Activated T-cell treated with anti-CD3 and anti-CD28 coated beads for 24 hours (primary cell): ENCODE measurements around the gene ELF2.
"Not testable (repeated sequence)": the region's sequence is repeated elsewhere in the genome, so short reads cannot be mapped to it uniquely, and the experiment has no call there.

ENCODE experiments used
- DNase-seq: peaks from one replicate; pipeline ENCODE4 v3.0.0-alpha.2; 2020; ENCODE audit warnings: low read depth

ELF2 gene

DNA sequence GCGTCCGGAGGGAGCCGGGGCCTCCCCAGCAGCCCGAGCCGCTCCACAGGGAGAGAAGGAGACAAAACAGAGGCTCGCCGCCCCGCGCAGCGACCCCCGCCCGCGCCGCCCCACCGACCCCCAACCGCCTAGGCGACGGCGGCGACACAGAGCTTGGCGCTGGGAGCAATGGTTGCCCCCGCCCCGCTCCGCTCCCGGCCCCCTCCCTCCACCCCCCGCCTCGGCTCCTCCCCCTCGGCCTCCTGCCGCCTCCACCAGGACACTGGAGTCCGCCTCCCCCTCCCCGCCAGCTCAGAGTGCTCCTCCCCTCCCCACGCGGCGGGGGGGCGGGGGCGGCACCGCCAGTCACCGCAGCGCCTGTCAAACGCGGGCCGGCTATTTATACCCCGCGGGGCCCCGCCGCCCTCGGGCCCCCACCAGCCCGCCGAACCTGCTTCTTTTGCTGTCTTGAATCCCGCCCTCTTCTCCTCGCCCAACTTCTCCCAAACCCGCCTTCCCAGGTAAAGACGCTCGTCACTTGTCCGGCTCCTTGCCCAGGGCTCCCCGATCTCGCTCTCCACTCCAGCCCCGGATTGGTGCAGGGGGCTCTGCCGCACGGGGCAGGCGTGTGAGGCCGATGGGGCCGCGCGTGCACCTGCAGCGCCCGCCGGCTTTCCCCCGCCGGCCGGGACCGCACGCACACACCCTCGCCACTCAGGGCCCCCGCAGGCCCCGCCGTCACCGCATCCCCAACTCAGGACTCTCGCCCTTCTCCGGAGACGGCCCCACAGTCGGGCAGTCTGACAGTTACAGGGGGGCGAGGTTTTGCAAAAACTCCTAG, at the start of gene ELF2:
Gene ELF2, minus strand, starts transcription at position 170 of the 820 bp plus-strand sequence. CDS start 39,517 bp downstream, outside the sequence.
- DNase-seq: peak; percentile 73

DNA sequence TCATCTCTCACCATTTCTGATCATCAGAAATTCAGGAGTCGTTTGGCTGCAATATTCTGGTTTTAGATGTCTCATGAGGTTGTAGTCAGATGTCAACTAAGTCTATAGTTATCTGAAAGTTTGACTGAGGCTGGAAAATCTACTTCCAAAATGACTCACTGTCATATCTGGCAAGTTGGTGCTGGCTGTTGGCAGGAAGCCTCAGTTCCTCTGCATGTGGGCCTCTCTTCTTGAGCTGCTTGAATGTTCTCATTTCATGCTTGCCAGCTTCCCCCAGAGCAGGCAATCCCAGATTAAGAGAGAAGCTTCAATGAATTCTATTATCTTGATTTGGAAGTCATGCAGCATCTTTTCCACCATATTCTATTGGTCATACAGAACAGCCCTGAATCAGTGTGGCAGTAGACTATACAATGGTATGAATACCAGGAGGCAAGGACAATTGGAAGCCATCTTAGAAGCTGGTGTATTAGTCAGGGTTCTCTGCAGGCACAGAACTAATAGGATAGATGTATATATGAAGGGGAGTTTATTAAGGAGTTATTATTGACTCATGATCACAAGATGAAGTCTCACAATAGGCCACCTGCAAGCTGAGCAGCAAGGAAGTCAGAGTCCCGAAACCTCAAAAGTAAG, 46.8 kb upstream of the ELF2 start:
- DNase-seq: no peak

DNA sequence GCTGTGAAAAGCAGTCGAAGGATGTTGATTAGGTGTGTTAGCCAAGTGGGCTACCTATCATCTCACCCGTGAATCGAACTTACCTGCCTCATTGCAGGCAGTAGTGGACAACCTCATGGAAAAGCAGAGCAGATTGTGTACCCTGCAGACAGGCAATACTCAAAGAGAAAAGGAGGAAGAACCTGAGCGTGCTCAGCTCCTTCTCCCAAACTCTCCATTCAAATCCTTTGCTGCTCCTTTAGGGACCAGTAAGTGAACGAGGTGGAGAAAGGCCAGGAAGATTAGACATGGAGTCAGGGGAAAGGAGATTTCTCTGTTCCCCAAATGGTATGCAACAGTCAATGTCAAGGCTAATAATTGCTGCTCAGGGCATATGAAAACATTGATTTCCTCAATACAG, 45.2 kb upstream of the ELF2 start:
- no peak for DNase-seq

DNA sequence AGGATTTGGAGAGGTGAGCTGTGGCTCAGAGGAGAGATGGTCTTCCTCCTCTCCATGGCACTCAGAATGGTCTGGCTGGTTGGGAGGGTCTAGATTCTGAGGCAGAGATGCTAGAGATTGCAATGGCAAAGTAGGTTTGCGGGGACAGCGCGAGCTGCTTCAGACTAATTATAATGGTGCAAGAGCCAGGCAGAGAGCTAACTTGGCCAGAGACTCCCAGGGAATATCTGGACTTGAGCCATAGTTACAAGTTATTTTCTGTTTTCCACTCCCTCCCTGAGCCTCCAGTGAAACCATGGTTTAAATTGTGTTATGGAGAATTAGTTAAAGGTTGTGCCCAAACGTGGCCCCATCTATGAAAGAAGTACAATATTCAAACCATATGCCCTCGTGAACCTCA, 44.7 kb upstream of the ELF2 start:
- no peak for DNase-seq

DNA sequence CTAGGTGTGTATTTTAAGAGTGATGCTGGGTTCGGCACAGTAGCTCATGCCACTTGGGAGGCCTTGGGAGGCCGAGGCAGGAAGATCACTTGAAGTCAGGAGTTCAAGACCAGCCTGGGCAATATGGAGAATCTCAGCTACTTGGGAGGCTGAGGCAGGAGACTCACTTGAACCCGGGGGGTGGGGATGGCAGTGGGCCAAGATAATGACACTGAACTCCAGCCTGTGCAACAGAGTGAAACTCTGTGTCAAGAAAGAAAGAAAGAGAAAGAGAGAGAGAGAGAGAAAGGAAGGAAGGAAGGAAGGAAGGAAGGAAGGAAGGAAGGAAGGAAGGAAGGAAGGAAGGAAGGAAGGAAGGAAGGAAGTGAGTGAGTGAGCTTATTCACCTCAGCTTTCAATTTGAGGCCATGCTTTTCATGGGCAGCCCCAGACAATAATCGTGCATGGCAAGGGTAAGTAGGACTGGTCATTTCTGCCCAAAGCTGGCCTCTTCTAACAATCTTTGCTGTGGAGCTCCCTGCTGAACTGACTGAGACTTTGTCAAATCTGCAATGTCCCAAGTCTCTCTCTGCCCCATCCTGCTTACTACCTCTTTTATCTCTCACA, 42.5 kb upstream of the ELF2 start:
- no peak for DNase-seq

DNA sequence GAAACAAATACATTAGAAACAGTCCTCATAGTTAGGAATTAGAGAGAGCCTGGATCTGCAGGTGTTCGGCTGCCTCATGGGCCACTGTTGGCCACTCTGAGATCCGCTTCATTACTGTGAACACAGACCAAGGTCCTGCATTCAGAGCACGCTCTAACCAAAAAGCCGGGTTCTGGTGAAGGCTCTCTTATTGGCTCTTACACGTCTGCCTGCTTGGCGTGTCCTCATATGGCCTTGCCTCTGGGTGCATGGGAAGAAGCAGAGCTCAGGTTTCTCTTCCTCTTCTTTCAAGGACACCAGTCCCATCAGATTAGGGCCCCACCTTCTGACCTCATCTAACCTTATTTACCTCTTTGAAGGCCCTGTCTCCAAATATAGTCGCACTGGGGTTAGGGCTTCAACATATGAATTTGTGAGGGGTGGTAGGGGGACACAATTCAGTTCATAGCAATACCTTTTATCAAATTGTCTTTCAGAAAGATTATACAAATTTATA, 37.1 kb upstream of the ELF2 start:
- DNase-seq: no peak

DNA sequence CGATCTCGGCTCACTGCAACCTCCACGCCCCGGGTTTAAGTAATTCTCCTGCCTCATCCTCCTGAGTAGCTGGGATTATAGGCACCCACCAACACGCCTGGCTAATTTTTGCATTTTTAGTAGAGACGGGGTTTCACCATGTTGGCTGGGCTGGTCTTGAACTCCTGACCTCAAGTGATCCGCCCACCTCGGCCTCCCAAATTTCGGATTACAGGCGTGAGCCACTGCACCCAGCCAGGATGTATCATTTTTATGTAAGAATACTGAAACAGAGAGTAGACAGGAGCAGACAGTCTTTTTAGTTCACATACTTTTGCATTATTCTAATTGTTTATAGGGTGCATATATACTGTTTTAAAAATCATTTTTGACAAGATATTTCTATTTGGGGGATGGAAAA, 36.6 kb upstream of the ELF2 start:
- not testable (repeated sequence) for DNase-seq

DNA sequence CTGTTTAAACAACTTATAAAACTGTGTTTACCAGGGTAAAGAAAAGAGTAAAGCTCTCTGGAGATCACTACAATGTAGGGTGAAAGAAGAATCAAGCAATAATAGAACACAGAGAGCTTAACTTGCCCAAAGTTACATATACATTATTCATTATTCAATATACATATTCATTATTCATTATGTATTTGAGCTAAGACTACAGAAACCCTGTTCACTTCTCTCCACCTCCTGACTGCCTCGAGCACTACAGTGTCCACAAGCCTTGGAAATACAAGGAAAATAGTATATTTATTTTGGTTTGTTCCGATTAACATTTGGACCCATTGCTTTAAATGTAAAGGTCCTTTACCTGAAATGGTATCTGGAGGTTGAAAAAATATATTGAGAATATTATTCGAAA, 35.9 kb upstream of the ELF2 start:
- no peak for DNase-seq

DNA sequence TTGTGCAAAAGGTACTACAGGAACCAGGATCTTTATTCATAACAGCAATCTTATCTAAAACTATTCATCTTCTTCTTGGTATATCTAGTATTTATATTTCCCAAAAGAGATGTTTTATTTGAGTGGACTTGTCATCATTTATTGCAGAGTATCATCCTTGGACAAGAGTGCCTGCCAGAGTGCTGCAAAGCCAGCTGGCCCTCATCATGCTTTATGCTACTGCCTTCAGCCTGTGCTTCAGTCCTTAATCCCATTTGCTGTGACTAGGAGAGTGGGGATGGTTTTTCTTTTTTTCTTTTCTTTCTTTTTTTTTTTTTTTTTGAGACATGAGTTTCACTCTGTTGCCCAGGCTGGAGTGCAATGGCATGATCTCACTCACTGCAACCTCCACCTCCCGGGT, 33.5 kb upstream of the ELF2 start:
- no peak for DNase-seq

DNA sequence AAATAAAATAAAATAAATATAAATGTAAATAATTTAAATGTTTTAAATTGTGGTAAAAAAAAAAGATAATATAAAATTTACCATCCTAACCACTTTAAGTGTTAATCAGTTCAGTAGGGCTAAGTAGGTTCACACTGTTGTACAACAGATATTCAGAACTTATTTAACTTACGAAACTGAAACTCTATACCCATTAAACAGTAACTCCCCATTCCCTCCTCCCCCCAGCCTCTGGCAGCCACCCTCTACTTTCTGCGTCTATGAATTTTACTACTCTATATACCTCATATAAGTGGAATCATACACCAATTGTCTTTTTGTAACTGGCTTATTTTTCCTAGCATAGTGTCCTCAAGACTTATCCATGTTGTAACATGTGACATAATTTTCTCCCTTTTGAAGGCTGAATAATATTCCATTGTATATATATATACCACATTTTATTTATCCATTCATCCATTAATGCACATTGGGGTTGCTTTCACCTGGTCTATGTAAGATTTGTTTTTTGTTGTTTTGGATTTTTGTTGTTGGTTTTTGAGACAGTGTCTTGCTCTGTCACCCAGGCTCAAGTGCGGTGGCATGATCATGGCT, 32.5 kb upstream of the ELF2 start:
- DNase-seq: no peak

DNA sequence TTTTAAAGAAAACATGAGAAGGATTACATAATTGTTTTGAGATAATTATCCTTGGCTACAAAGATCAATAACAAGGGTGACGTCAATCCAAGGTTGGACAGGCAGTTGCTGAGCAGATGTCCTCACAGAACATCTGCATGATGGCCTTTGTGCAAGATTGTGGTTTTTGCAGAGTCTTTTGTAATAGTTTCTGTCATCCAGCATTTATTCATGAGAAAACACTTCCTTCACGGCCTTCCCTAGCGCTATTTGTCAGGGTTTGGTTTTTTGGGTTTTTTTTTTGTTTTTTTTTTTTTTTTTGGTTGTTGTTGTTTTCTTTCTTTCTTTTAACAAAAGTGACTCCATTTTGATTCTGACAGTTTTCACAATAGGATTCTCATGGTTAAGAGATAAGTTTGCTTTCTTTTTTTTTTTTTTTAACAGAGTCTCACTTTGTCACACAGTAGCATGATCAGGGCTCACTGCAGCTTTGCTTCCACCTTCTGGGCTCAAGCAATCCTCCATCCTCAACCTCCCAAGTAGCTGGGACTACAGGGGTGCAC, 31.5 kb upstream of the ELF2 start:
- DNase-seq: no peak

DNA sequence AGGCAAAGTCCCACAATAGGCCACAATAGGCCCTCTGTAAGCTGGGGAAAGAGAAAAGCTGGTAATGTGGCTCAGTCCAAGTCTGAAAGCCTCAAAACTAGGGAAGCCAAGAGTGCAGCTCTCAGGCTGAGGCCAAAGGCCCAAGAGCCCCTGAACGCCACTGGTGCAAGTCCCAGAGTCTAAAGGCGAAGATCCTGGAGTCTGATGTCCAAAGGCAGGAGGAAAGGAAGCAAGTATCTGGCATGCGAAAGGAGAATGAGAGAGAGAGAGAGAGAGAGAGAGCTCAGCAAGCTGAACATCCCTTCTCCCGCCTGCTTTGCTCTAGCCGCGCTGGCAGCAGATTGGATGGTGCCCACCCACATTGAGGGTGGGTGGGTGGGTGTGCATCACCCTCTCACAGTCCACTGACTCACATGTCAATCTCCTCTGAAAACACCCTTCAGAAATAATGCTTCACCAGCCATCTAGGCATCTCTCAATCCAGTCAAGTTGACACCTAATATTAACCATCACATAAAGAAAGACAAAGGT, 30.9 kb upstream of the ELF2 start:
- no peak for DNase-seq

DNA sequence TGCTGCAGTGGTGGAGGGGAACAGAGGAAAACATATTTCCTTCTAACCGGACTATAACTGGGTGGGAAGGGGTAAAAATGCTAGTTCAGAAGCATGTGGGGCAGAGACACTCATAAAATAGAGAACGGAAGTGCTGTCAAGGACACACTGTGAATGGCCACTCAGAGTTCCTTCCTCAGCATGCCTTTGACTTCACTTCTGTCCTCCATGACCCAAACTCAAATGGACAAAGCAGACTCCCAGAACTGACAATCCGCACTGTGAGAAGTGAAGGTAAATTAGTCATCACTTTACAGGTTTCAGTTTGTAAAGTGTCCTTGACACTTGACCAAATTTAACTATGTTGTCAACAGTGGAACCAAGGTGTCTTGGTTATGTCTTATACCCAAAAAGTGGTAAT, 30.2 kb upstream of the ELF2 start:
- no peak for DNase-seq

DNA sequence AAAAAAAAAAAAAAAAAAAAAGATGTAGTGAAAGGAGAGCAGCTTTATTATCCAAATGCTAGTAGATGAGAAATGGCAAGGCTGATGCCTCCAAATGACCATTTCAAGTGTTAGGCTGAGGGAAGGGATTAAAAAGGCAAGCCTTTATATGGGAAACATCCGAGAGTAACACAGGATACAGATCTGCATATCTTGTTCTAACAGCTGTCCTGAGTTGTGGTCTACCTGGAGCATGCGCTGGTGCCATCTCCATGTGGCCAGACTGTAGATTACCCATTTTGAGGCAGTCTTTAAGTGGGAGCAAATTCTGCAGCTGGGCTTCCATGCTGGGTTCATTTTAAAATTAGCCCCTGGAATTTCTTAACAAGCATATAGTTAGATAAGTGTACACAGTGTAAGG, 26.0 kb upstream of the ELF2 start:
- DNase-seq: no peak

DNA sequence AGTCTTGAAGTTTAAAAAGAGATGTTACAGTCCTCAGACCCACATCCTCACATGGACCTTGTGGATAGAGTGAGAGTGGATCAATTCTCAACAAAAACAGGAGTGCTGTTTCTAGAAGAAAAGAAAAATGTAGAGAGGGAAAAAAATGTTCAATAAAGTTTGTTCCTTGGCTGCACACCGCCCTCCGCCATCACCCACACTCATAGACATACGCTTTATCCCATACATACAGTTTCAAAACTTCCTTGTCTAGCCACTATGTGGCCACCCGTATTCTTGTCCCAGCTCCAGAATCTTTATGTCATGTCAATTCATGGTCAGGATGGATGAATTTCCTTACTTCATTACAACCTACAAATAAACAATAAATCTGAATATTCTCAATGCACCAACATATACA, 23.5 kb upstream of the ELF2 start:
- no peak for DNase-seq

DNA sequence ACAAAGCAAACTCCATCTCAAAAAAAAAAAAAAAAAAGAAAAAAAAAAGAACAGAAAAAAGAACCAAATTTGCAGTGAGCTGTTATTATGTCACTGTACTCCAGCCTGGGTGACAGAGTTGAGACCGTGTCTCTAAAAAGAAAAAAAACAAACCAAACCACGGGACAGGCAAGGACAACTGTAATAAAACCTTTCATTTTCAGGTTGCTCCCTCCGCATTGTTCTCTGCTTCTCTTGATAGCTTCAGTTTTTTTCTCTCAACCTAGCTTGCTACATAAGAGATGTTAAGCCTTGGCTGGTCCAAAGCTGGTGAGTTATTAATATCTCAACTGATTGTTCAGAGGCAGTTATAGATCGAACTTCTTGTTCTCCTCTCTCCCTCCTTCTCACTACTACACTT, 23.1 kb upstream of the ELF2 start:
- DNase-seq: no peak

DNA sequence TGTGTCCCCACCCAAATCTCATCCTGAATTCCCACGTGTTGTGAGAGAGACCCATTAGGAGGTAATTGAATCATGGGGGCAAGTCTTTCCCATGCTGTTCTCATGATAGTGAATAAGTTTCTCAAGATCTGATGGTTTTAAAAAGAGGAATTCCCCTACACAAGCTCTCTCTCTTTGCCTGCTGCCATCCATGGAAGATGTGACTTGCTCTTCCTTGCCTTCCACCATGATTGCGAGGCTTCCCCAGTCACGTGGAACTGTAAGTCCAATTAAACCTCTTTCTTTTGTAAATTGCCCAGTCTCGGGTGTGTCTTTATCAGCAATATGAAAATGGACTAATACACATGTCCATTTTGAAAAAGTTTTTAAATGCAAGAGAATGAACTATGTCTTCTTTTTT, 20.2 kb upstream of the ELF2 start:
- not testable (repeated sequence) for DNase-seq

DNA sequence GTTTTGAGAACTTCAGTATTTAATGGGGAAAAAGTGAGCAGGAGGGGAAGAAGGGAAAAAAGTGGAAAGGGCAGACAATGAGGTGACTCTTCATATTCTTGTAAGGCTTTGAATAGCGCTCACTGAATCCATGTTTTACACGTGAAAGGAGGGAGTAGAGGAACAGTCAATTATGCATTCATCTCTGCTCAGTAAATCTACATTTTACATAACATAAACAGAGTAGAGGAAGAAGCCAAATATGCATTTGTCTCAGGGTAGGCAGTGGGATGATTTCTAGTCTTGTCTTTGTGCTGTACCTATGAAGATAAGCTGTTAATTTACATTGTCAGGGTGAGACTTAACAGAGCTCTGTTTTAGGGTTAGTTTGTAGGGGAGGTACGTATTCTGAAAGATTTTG, 19.4 kb upstream of the ELF2 start:
- no peak for DNase-seq

DNA sequence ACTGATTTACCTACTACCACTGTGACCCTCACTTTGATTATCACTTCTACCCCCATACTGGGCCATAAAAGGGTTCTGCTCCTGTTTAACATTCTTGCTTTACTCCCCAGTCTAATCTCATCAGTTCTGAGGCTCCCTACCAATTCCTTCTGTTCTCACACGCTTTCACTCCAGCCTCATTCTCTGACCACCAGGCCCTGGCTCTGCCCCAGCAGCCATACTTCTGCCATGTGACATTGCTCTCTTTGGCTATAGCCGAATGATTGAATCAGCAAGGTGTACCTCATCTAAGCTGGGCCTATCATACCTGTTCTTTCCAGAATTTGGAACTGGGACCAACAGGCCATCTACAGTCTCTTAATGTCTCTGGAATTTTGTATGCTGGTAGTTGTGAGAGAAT, 14.4 kb upstream of the ELF2 start:
- no peak for DNase-seq

DNA sequence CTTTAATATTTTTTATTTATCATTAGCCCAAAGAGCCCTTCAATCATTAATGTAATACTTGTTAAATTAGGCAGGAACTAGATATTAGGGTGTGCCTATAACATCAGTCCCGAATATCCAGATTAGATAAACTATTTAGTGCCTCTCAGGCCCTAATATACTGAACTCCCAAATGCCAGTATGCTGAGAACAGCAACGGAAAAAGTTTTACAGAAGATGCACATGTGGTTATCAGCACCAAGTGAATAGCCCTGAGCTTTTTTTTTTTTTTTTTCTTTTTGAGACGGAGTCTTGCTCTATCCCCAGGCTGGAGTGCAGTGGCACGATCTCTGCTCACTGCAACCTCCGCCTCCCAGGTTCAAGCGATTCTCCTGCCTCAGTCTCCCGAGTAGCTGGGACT, 13.0 kb upstream of the ELF2 start:
- no peak for DNase-seq

DNA sequence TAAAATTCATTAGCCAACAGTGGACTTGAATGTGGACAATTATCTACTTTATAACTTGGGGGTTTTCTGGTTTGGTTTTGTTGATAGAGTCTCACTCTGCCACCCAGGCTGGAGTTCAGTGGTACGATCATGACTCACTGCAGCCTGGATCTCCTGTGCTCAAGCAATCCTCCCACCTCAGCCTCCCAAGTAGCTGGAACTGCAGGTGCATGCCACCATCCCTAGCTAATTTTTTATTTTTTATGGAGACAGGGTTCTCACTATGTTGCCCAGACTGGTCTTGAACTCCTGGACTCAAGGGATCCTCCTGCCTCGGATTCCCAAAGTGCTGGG, 12.4 kb upstream of the ELF2 start:
- no peak for DNase-seq

DNA sequence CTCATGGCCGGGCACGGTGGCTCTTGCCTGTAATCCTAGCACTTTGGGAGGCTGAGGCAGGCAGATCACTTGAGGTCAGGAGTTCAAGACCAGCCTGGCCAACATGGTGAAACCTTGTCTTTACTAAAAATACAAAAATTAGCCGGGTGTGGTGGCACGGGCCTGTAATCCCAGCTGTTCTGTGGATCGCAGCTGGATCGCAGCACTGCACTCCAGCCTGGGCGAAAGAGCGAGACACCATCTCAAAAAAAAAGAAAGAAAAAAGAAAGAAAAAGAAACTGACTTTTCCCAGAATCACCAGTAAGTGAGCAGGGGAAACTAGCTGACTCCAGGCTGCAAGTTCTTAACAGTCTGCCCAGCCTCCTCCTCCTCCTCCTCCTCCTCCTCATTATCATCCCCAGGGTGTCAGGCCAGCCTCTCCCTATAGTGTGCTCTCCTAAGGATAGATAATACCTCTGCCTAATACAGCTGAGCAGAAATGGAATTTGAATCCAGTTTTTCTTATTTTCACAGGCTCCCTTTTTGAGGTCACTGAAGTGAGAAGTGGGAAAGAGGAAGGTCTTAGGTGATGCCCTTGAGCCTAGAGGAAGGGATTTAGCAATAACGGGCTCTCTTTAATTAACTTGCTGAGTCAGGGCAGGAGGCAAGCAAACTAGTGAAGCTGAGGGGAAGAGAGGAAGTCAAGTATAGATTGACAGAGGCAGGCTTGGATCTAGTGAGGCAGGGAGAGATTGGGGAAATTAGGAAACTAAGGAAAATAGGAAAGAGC, 11.8 kb upstream of the ELF2 start:
- no peak for DNase-seq
